Measurements from ENCODE around the gene SDHAF1.

- TF ChIP-seq CTCF (IDR thresholded peaks at IDR 0.05) (no peak), POLR2A (IDR thresholded peaks at IDR 0.05) (no peak)
Measured at GRCh38 chr19:35973487-35973886, 21.5 kb upstream of the SDHAF1 start.

Measured in heart left ventricle (tissue), 13 donors.